SK-N-SH (cell line): ENCODE data around the gene MGLL. TPM values are rescaled to one million over a fixed set of nuclear protein-coding genes. Genes with fewer than 3 reads are reported as not detected.

ENCODE experiments used
- CTCF ChIA-PET: fragments of 300-600, 350-600 bp; formaldehyde crosslinking; extraction: SDS; loops from one replicate; lab custom pipeline; 2021; lab: Yijun Ruan, JAX
- POLR2A ChIA-PET: fragments of 350-600 bp; sonication (Branson Sonifier 250); formaldehyde crosslinking; extraction: SDS; loops from one replicate; lab custom pipeline; 2020; ENCODE audit warnings: antibody characterized with exemption, inconsistent platforms; lab: Yijun Ruan, JAX
- DNase-seq: peaks from one replicate; pipeline ENCODE4 v3.0.0; 2012
- H2AFZ ChIP-seq: fragments of 200-600 bp; sonication (generic); 2 replicates; pipeline ENCODE4 v1.8.1; 2016; ENCODE audit warnings: antibody characterized with exemption, mild to moderate bottlenecking, low read depth
- H3F3A ChIP-seq: fragments of 200-600 bp; sonication (generic); replicated peaks from 2 replicates; pipeline ENCODE3; 2016; ENCODE audit warnings: antibody characterized with exemption, mild to moderate bottlenecking; ENCODE audit not compliant: insufficient read depth
- H3K27ac ChIP-seq, 2 experiments: fragments of 200-500 bp in 1 of 2; fragments of 200-600 bp in 1 of 2; sonication (Bioruptor generic) in 1 of 2; sonication (generic), shearing (Covaris generic) in 1 of 2; 2 replicates each; pipeline versions ENCODE4 v1.5.1 to v1.6.1; 2014 to 2016; ENCODE audit warnings: low read depth in 2 of 2, inconsistent platforms in 1 of 2, low read length in 1 of 2, mild to moderate bottlenecking in 1 of 2, mixed read lengths in 1 of 2
- H3K27me3 ChIP-seq: fragments of 200-600 bp; sonication (generic), shearing (Covaris generic); 2 replicates; pipeline ENCODE4 v1.6.1; 2016; ENCODE audit warnings: mixed run types; ENCODE audit not compliant: insufficient read depth
- H3K36me3 ChIP-seq, 2 experiments: fragments of 200-500 bp in 1 of 2; fragments of 200-600 bp in 1 of 2; sonication (Bioruptor generic) in 1 of 2; sonication (generic) in 1 of 2; replicated peaks in 1 of 2; 2 replicates each; pipeline versions ENCODE3 to v1.5.1; 2014 to 2016; ENCODE audit warnings: low read length in 1 of 2, mild to moderate bottlenecking in 1 of 2; ENCODE audit not compliant: insufficient read depth in 2 of 2, control insufficient read depth in 1 of 2
- H3K4me1 ChIP-seq, 2 experiments: fragments of 200-500 bp in 1 of 2; fragments of 200-600 bp in 1 of 2; sonication (Bioruptor generic) in 1 of 2; sonication (generic), shearing (Covaris generic) in 1 of 2; 2 replicates each; pipeline versions ENCODE4 v1.5.1 to v1.6.1; 2014 to 2016; ENCODE audit warnings: low read depth in 1 of 2, low read length in 1 of 2, mixed run types in 1 of 2; ENCODE audit not compliant: insufficient read depth in 2 of 2, control insufficient read depth in 1 of 2
- H3K4me2 ChIP-seq: fragments of 200-600 bp; sonication (generic), shearing (Covaris generic); 2 replicates; pipeline ENCODE4 v1.6.1; 2017; ENCODE audit warnings: mixed run types
- H3K4me3 ChIP-seq, 2 experiments: fragments of 200-500 bp in 1 of 2; fragments of 200-600 bp in 1 of 2; sonication (Bioruptor generic) in 1 of 2; sonication (generic), shearing (Covaris generic) in 1 of 2; 2 replicates each; pipeline versions ENCODE4 v1.5.1 to v1.8.1; 2014 to 2016; ENCODE audit warnings: low read depth in 2 of 2, inconsistent platforms in 1 of 2, low read length in 1 of 2, mild to moderate bottlenecking in 1 of 2, mixed read lengths in 1 of 2, moderate library complexity in 1 of 2
- H3K79me2 ChIP-seq: fragments of 200-600 bp; sonication (generic); 2 replicates; pipeline ENCODE4 v1.8.1; 2017; ENCODE audit warnings: mild to moderate bottlenecking; ENCODE audit not compliant: insufficient read depth
- H3K9ac ChIP-seq: fragments of 200-600 bp; sonication (generic); 2 replicates; pipeline ENCODE4 v1.6.1; 2017; ENCODE audit warnings: mixed run types
- H3K9me2 ChIP-seq: fragments of 200-600 bp; sonication (generic); 2 replicates; pipeline ENCODE4 v1.6.1; 2017; ENCODE audit warnings: mixed run types
- H3K9me3 ChIP-seq: fragments of 200-600 bp; sonication (generic); 2 replicates; pipeline ENCODE4 v1.6.1; 2017; ENCODE audit warnings: mixed run types, mild to moderate bottlenecking, moderate library complexity
- H4K20me1 ChIP-seq: fragments of 200-600 bp; sonication (generic); 2 replicates; pipeline ENCODE4 v1.6.1; 2017; ENCODE audit warnings: mild to moderate bottlenecking, mixed run types; ENCODE audit not compliant: insufficient read depth
- CHD2 ChIP-seq: fragments of 150-350 bp; IDR thresholded peaks from 2 replicates; pipeline ENCODE4 v1.6.1; 2018; ENCODE audit warnings: low read length; ENCODE audit not compliant: partially characterized antibody
- ELF1 ChIP-seq: IDR thresholded peaks from 2 replicates; pipeline ENCODE4 v1.4.0; 2012
- EP300 ChIP-seq, 2 experiments: IDR thresholded peaks; 2 replicates each; pipeline versions ENCODE4 v1.4.0 to v1.6.1; 2012; ENCODE audit warnings: borderline replicate concordance in 1 of 2, low read depth in 1 of 2, low read length in 1 of 2
- EZH2phosphoT487 ChIP-seq: fragments of 200-600 bp; sonication (generic); IDR thresholded peaks from 2 replicates; pipeline ENCODE4 v1.6.1; 2017; ENCODE audit warnings: low read depth, mixed run types, mild to moderate bottlenecking, antibody characterized with exemption, moderate library complexity, borderline replicate concordance
- FOXM1 ChIP-seq: IDR thresholded peaks from 2 replicates; pipeline ENCODE4 v1.4.0; 2012; ENCODE audit warnings: low read depth, mild to moderate bottlenecking
- GABPA ChIP-seq: IDR thresholded peaks from 2 replicates; pipeline ENCODE4 v1.4.0; 2012; ENCODE audit warnings: low read depth, mild to moderate bottlenecking
- JUND ChIP-seq: IDR thresholded peaks from 2 replicates; pipeline ENCODE4 v1.4.0; 2012
- MXI1 ChIP-seq: IDR thresholded peaks from 2 replicates; pipeline ENCODE4 v1.6.1; 2012; ENCODE audit warnings: mild to moderate bottlenecking, low read depth, low read length, improper control_type of control experiment
- NFIC ChIP-seq: IDR thresholded peaks from 2 replicates; pipeline ENCODE4 v1.4.0; 2012; ENCODE audit warnings: borderline replicate concordance
- NRF1 ChIP-seq: IDR thresholded peaks from 2 replicates; pipeline ENCODE4 v1.6.1; 2012; ENCODE audit warnings: low read depth, mild to moderate bottlenecking, low read length
- POLR2AphosphoS5 ChIP-seq: IDR thresholded peaks from 2 replicates; pipeline ENCODE4 v1.6.1; 2012; ENCODE audit warnings: low read depth, low read length
- RFX5 ChIP-seq: IDR thresholded peaks from 2 replicates; pipeline ENCODE4 v1.6.1; 2012; ENCODE audit warnings: mild to moderate bottlenecking, improper control_type of control experiment, low read length
- SIN3A ChIP-seq: IDR thresholded peaks from 2 replicates; pipeline ENCODE4 v1.6.1; 2012; ENCODE audit warnings: low read depth, mild to moderate bottlenecking, low read length, moderate library complexity, borderline replicate concordance
- SMC3 ChIP-seq: IDR thresholded peaks from 2 replicates; pipeline ENCODE4 v1.6.1; 2012; ENCODE audit warnings: low read depth, low read length, improper control_type of control experiment
- TCF12 ChIP-seq: IDR thresholded peaks from 2 replicates; pipeline ENCODE4 v1.4.0; 2012
- TEAD4 ChIP-seq: IDR thresholded peaks from 2 replicates; pipeline ENCODE4 v1.4.0; 2012; ENCODE audit warnings: mild to moderate bottlenecking, borderline replicate concordance; ENCODE audit not compliant: insufficient read depth
- YY1 ChIP-seq: IDR thresholded peaks from 2 replicates; pipeline ENCODE4 v1.4.0; 2012; ENCODE audit warnings: low read depth, mild to moderate bottlenecking
- WGBS: methylation state at CpG from one replicate; pipeline ENCODE4 v1.1.6; 2017; ENCODE audit warnings: low lambda C conversion rate; 5-methylcytosine and 5-hydroxymethylcytosine counted together
- polyA plus RNA-seq, 3 experiments: library from polyadenylated mRNA; depleted of rRNA; stranded (reverse); fragments of >200 nt; gene quantifications; 2 replicates each; pipeline ENCODE4 v1.2.3, GENCODE V29; 2012
- TF ChIP-seq, protein P1 (sequence below): IDR thresholded peaks from 2 replicates; pipeline ENCODE4 v1.4.0; 2012; ENCODE audit warnings: low read depth
- TF ChIP-seq, protein P2 (sequence below): IDR thresholded peaks from 2 replicates; pipeline ENCODE4 v1.6.1; 2012; ENCODE audit warnings: mild to moderate bottlenecking, low read depth, low read length, moderate library complexity
- TF ChIP-seq, protein P3 (sequence below): IDR thresholded peaks from 2 replicates; pipeline ENCODE4 v1.4.0; 2012; ENCODE audit warnings: low read depth, borderline replicate concordance
- TF ChIP-seq, protein P4 (sequence below): fragments of 150-350 bp; IDR thresholded peaks from 2 replicates; pipeline ENCODE4 v1.6.1; 2016; ENCODE audit warnings: mild to moderate bottlenecking, low read depth, low read length
- TF ChIP-seq, protein P5 (sequence below): fragments of 150-350 bp; IDR thresholded peaks from 2 replicates; pipeline ENCODE4 v1.6.1; 2017; ENCODE audit warnings: antibody characterized with exemption, low read length, low read depth, borderline replicate concordance

Gene MGLL
- polyA plus RNA-seq, 1 of the 3 experiments (the other 2 are of a cell fraction), result 2.2 TPM

DNA sequence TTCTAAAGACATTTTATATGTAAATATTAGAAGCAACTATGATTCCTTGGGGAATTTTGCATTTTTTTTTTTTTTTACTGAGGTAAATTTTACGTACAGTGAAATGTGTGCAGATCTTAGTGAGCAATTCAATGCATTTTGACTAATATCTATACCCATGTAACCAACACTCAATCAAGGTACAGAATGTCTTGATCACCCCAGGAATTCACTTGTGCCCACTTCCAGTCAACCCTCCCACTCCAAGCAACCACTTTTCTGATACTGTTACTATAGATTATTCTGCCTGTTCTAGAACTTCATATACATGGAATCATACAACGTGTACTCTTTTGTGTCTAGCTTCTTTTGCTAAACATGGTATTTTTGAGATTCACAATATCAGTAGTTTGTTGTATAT, 45.1 kb upstream of the MGLL start:
- POLR2A ChIA-PET, result no interaction called here
- H3K4me1 ChIP-seq, result no peaks in the 10 kb centered on the region; a peak in 1 of 4 replicates
- no peaks in the 10 kb centered on the region for H3K79me2 ChIP-seq
- no peak overlapping the region for H3K4me2 ChIP-seq
- WGBS, result 82% methylated on average over 2 of the region's 2 CpGs
- no peak for TF ChIP-seq EP300 (IDR thresholded peaks at IDR 0.05; ENCODE audit: borderline replicate concordance in 1 of 2, low read depth in 1 of 2, low read length in 1 of 2)
- TF ChIP-seq NFIC, result no peak
- TF ChIP-seq MXI1, result no peak
- no peak for TF ChIP-seq TCF12
- no peak for TF ChIP-seq FOXM1
- no peak for TF ChIP-seq JUND
- TF ChIP-seq, protein P1, sequence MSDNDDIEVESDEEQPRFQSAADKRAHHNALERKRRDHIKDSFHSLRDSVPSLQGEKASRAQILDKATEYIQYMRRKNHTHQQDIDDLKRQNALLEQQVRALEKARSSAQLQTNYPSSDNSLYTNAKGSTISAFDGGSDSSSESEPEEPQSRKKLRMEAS, result no peak
- no peak for TF ChIP-seq SIN3A
- no peaks in the 10 kb centered on the region for H3K36me3 ChIP-seq
- no peaks in the 10 kb centered on the region for H4K20me1 ChIP-seq
- H3K9ac ChIP-seq, result no peak overlapping the region
- no peaks in the 10 kb centered on the region for H3K9me3 ChIP-seq
- H3K4me3 ChIP-seq, result no peak overlapping the region
- CTCF ChIA-PET, result no interaction called here
- peaks cover 15% of the 10 kb centered on the region for H3K27me3 ChIP-seq
- DNase-seq, result no peak
- H3K9me2 ChIP-seq, result no peaks in the 10 kb centered on the region
- no peak overlapping the region for H2AFZ ChIP-seq
- no peak overlapping the region for H3K27ac ChIP-seq
- no peaks in the 10 kb centered on the region for H3F3A ChIP-seq

DNA sequence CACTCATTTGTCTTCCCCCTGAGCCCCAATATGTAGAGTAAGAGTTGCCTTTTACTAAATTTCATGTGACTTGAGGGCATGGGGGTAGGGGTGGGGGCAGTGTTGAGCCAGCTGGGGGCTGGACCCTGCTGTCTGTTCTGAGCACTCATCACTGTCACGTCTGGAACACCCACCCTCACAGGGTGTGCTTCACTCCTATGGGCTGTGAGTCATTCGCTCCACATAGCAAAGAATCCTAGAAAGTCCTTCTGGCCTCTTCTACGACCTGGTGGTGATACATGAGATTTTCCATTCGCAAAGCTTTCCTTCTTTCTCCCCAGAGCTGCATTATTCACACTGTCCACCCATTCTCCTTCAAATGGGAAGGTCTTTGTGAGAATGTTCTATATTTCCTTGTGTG, 43.6 kb upstream of the MGLL start:
- Histone ChIP-seq H3K4me2 (no peak overlapping the region), H3K4me1 (no peaks in the 10 kb centered on the region; a peak in 1 of 4 replicates), H3F3A (no peaks in the 10 kb centered on the region), H3K4me3 (no peak overlapping the region), H2AFZ (no peak overlapping the region), H3K27me3 (peaks cover 11% of the 10 kb centered on the region), H3K36me3 (no peaks in the 10 kb centered on the region), H3K9me3 (no peaks in the 10 kb centered on the region), H3K9ac (no peak overlapping the region), H4K20me1 (no peaks in the 10 kb centered on the region), H3K9me2 (no peaks in the 10 kb centered on the region), H3K27ac (no peak overlapping the region), H3K79me2 (no peaks in the 10 kb centered on the region)
- 41% methylated on average over 4 of the region's 4 CpGs for WGBS
- ChIA-PET CTCF (no interaction called here), POLR2A (no interaction called here)
- no peak for DNase-seq
- TF ChIP-seq YY1 (no peak), POLR2AphosphoS5 (no peak), EP300 (IDR thresholded peaks at IDR 0.05; ENCODE audit: borderline replicate concordance in 1 of 2, low read depth in 1 of 2, low read length in 1 of 2) (no peak), NFIC (no peak), CHD2 (no peak), RFX5 (no peak), EZH2phosphoT487 (no peak), ELF1 (no peak), TEAD4 (no peak), NRF1 (no peak), SMC3 (no peak), GABPA (no peak)
- TF ChIP-seq, protein P2, sequence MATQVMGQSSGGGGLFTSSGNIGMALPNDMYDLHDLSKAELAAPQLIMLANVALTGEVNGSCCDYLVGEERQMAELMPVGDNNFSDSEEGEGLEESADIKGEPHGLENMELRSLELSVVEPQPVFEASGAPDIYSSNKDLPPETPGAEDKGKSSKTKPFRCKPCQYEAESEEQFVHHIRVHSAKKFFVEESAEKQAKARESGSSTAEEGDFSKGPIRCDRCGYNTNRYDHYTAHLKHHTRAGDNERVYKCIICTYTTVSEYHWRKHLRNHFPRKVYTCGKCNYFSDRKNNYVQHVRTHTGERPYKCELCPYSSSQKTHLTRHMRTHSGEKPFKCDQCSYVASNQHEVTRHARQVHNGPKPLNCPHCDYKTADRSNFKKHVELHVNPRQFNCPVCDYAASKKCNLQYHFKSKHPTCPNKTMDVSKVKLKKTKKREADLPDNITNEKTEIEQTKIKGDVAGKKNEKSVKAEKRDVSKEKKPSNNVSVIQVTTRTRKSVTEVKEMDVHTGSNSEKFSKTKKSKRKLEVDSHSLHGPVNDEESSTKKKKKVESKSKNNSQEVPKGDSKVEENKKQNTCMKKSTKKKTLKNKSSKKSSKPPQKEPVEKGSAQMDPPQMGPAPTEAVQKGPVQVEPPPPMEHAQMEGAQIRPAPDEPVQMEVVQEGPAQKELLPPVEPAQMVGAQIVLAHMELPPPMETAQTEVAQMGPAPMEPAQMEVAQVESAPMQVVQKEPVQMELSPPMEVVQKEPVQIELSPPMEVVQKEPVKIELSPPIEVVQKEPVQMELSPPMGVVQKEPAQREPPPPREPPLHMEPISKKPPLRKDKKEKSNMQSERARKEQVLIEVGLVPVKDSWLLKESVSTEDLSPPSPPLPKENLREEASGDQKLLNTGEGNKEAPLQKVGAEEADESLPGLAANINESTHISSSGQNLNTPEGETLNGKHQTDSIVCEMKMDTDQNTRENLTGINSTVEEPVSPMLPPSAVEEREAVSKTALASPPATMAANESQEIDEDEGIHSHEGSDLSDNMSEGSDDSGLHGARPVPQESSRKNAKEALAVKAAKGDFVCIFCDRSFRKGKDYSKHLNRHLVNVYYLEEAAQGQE, result no peak
- TF ChIP-seq, protein P3, sequence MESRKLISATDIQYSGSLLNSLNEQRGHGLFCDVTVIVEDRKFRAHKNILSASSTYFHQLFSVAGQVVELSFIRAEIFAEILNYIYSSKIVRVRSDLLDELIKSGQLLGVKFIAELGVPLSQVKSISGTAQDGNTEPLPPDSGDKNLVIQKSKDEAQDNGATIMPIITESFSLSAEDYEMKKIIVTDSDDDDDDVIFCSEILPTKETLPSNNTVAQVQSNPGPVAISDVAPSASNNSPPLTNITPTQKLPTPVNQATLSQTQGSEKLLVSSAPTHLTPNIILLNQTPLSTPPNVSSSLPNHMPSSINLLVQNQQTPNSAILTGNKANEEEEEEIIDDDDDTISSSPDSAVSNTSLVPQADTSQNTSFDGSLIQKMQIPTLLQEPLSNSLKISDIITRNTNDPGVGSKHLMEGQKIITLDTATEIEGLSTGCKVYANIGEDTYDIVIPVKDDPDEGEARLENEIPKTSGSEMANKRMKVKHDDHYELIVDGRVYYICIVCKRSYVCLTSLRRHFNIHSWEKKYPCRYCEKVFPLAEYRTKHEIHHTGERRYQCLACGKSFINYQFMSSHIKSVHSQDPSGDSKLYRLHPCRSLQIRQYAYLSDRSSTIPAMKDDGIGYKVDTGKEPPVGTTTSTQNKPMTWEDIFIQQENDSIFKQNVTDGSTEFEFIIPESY, result no peak
- TF ChIP-seq, protein P4, sequence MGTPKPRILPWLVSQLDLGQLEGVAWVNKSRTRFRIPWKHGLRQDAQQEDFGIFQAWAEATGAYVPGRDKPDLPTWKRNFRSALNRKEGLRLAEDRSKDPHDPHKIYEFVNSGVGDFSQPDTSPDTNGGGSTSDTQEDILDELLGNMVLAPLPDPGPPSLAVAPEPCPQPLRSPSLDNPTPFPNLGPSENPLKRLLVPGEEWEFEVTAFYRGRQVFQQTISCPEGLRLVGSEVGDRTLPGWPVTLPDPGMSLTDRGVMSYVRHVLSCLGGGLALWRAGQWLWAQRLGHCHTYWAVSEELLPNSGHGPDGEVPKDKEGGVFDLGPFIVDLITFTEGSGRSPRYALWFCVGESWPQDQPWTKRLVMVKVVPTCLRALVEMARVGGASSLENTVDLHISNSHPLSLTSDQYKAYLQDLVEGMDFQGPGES, result no peak
- TF ChIP-seq, protein P5, sequence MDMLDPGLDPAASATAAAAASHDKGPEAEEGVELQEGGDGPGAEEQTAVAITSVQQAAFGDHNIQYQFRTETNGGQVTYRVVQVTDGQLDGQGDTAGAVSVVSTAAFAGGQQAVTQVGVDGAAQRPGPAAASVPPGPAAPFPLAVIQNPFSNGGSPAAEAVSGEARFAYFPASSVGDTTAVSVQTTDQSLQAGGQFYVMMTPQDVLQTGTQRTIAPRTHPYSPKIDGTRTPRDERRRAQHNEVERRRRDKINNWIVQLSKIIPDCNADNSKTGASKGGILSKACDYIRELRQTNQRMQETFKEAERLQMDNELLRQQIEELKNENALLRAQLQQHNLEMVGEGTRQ, result no peak
